Liver (tissue), 9 donors: ENCODE results near the gene AP5S1. TPM values are rescaled to one million over a fixed set of nuclear protein-coding genes. Genes with fewer than 3 reads are reported as not detected.

Experiments
- DNase-seq: peaks from one replicate; pipeline ENCODE4 v3.0.0-alpha.2; 2017; ENCODE audit warnings: low spot score
- H3K27ac ChIP-seq, 2 donors: one replicate each; pipeline ENCODE4 v1.7.0; 2013; ENCODE audit warnings: inconsistent platforms in 2 of 2, low read length in 2 of 2, control low read depth in 1 of 2, low read depth in 1 of 2, mild to moderate bottlenecking in 1 of 2
- H3K27me3 ChIP-seq, 4 donors: one replicate each; pipeline versions ENCODE4 v1.6.1 to v1.7.0; 2013; ENCODE audit warnings: low read length in 3 of 4, inconsistent platforms in 1 of 4, mild to moderate bottlenecking in 1 of 4, moderate library complexity in 1 of 4; ENCODE audit not compliant: control insufficient read depth in 4 of 4, insufficient read depth in 4 of 4
- H3K36me3 ChIP-seq, 4 donors: one replicate each; pipeline versions ENCODE4 v1.6.1 to v1.7.0; 2013; ENCODE audit warnings: low read length in 3 of 4, mild to moderate bottlenecking in 3 of 4, low read depth in 1 of 4, moderate library complexity in 1 of 4; ENCODE audit not compliant: control insufficient read depth in 4 of 4, insufficient read depth in 3 of 4
- H3K4me1 ChIP-seq, 4 donors: one replicate each; pipeline versions ENCODE4 v1.6.1 to v1.7.0; 2013; ENCODE audit warnings: low read length in 3 of 4, mild to moderate bottlenecking in 3 of 4, moderate library complexity in 1 of 4; ENCODE audit not compliant: control insufficient read depth in 4 of 4, insufficient read depth in 4 of 4
- H3K4me3 ChIP-seq, 3 donors: one replicate each; pipeline versions ENCODE4 v1.6.1 to v1.7.0; 2013; ENCODE audit warnings: low read length in 3 of 3, control low read depth in 1 of 3, low read depth in 1 of 3, mild to moderate bottlenecking in 1 of 3
- H3K9ac ChIP-seq, 2 donors: one replicate each; pipeline ENCODE4 v1.7.0; 2013; ENCODE audit warnings: low read length in 2 of 2, mild to moderate bottlenecking in 2 of 2, moderate library complexity in 2 of 2, control low read depth in 1 of 2, low read depth in 1 of 2
- H3K9me3 ChIP-seq, 4 donors: one replicate each; pipeline versions ENCODE4 v1.6.1 to v1.7.0; 2013; ENCODE audit warnings: low read length in 3 of 4; ENCODE audit not compliant: control insufficient read depth in 4 of 4
- CTCF ChIP-seq: fragments of 150-350 bp; IDR thresholded peaks from 2 replicates; pipeline ENCODE4 v1.5.1; 2017; ENCODE audit warnings: improper control_type of control experiment, low read depth, low read length; ENCODE audit not compliant: missing input control
- EGR1 ChIP-seq, 2 donors: IDR thresholded peaks; 2 replicates each; pipeline ENCODE4 v1.6.1; 2016 to 2018; ENCODE audit warnings: antibody characterized with exemption in 2 of 2, low read depth in 2 of 2
- FOXA1 ChIP-seq: IDR thresholded peaks from 2 replicates; pipeline ENCODE4 v1.6.1; 2016; ENCODE audit warnings: antibody characterized with exemption
- FOXA2 ChIP-seq: IDR thresholded peaks from 2 replicates; pipeline ENCODE4 v1.6.1; 2016; ENCODE audit warnings: antibody characterized with exemption
- GABPA ChIP-seq, 2 donors: IDR thresholded peaks in 1 of 2; conservative IDR thresholded peaks in 1 of 2; 2 replicates each; pipeline ENCODE4 v1.6.1; 2016; ENCODE audit warnings: antibody characterized with exemption in 2 of 2, mild to moderate bottlenecking in 1 of 2, moderate library complexity in 1 of 2
- HNF4A ChIP-seq, 2 donors: conservative IDR thresholded peaks; 2 replicates each; pipeline ENCODE4 v1.6.1; 2016; ENCODE audit warnings: antibody characterized with exemption in 2 of 2, mild to moderate bottlenecking in 2 of 2
- HNF4G ChIP-seq: IDR thresholded peaks from 2 replicates; pipeline ENCODE4 v1.6.1; 2016; ENCODE audit warnings: antibody characterized with exemption
- JUND ChIP-seq, 2 donors: IDR thresholded peaks; 2 replicates each; pipeline ENCODE4 v1.6.1; 2016; ENCODE audit warnings: antibody characterized with exemption in 2 of 2
- MAX ChIP-seq: IDR thresholded peaks from 2 replicates; pipeline ENCODE4 v1.6.1; 2016; ENCODE audit warnings: antibody characterized with exemption
- NR2F2 ChIP-seq: IDR thresholded peaks from 2 replicates; pipeline ENCODE4 v1.6.1; 2016; ENCODE audit warnings: antibody characterized with exemption
- RAD21 ChIP-seq, 2 donors: IDR thresholded peaks; 2 replicates each; pipeline ENCODE4 v1.6.1; 2016; ENCODE audit warnings: antibody characterized with exemption in 2 of 2, mild to moderate bottlenecking in 2 of 2
- RXRA ChIP-seq, 2 donors: IDR thresholded peaks; 2 replicates each; pipeline ENCODE4 v1.6.1; 2017 to 2018; ENCODE audit warnings: antibody characterized with exemption in 2 of 2, mild to moderate bottlenecking in 1 of 2
- SP1 ChIP-seq: IDR thresholded peaks from 2 replicates; pipeline ENCODE4 v1.6.1; 2018; ENCODE audit warnings: antibody characterized with exemption, mild to moderate bottlenecking
- ZBTB33 ChIP-seq: IDR thresholded peaks from 2 replicates; pipeline ENCODE4 v1.6.1; 2016; ENCODE audit warnings: antibody characterized with exemption
- WGBS: extraction: QIAGEN DNeasy Blood & Tissue Kit; methylation state at CpG from one replicate; pipeline ENCODE4 v1.1.7; 2013; 5-methylcytosine and 5-hydroxymethylcytosine counted together
- polyA plus RNA-seq, 2 donors: library from polyadenylated mRNA; stranded (reverse) in 1 of 2; unstranded in 1 of 2; fragments of 200-250 nt in 1 of 2; fragments of >200 nt in 1 of 2; fragmentation: Nextera tagmentation in 1 of 2; extraction: Ambion mirVana in 1 of 2; gene quantifications; one replicate each; pipeline versions ENCODE4 v1.2.1 to v1.2.3, GENCODE V29; 2013 to 2015
- total RNA-seq, 2 donors: library from RNA; depleted of rRNA; stranded (reverse); fragments of >200 nt; gene quantifications; one replicate each; pipeline ENCODE4 v1.2.3, GENCODE V29; 2014
- donor health status: healthy.
- donor health status: healthy.
- donor health status: healthy.
- donor health status: healthy.
- donor health status: healthy.

The AP5S1 gene
- total and polyA plus RNA-seq, 4 donors, result 9.1 to 14.5 (median 11.1) TPM

GRCh38 chr20:3783511-3784195 is 36.7 kb upstream of the AP5S1 start:
- DNase-seq, result no peak
- peaks cover 0 to 5% (median 0%) of the 10 kb centered on the region in 4 donors for H3K36me3 ChIP-seq
- no peak overlapping the region for H3K4me3 ChIP-seq
- no peaks in the 10 kb centered on the region for H3K27me3 ChIP-seq
- TF ChIP-seq HNF4A (conservative IDR thresholded peaks at IDR 0.05) (no peak), CTCF (no peak), EGR1 (IDR thresholded peaks at IDR 0.05; ENCODE audit: low read depth in 2 of 2) (no peak), HNF4G (no peak), FOXA2 (no peak), RAD21 (IDR thresholded peaks at IDR 0.05) (no peak), MAX (no peak), NR2F2 (no peak), ZBTB33 (no peak), FOXA1 (no peak), JUND (IDR thresholded peaks at IDR 0.05) (no peak), RXRA (IDR thresholded peaks at IDR 0.05) (no peak), GABPA (IDR thresholded peaks at IDR 0.05 in 1 of 2, conservative IDR thresholded peaks at IDR 0.05 in 1 of 2) (no peak)
- peaks cover 14 to 41% (median 31%) of the 10 kb centered on the region in 4 donors for H3K4me1 ChIP-seq
- H3K9me3 ChIP-seq, result no peaks in the 10 kb centered on the region
- H3K27ac ChIP-seq, result no peak overlapping the region
- 84% methylated on average over 10 of the region's 10 CpGs for WGBS
- H3K9ac ChIP-seq, result no peak overlapping the region

GRCh38 chr20:3784216-3784853 is 36.0 kb upstream of the AP5S1 start:
- Histone ChIP-seq H3K27me3 (no peaks in the 10 kb centered on the region), H3K4me1 (peaks cover 14 to 41% (median 31%) of the 10 kb centered on the region in 4 donors), H3K27ac (no peak overlapping the region), H3K36me3 (peaks cover 0 to 5% (median 0%) of the 10 kb centered on the region in 4 donors), H3K4me3 (no peak overlapping the region), H3K9me3 (no peaks in the 10 kb centered on the region), H3K9ac (no peak overlapping the region)
- TF ChIP-seq HNF4A (conservative IDR thresholded peaks at IDR 0.05) (no peak), ZBTB33 (no peak), FOXA2 (no peak), SP1 (no peak)
- DNase-seq, result no peak
- WGBS, result 85% methylated on average over 17 of the region's 17 CpGs
